ENCODE results near the gene SMIM28. TPM values are rescaled to one million over a fixed set of nuclear protein-coding genes. Genes with fewer than 3 reads are reported as not detected.

Gene SMIM28
- total and polyA plus RNA-seq, 2 donors (not counting 3 experiments of a cell fraction or from before 2014, with no cell fraction given) = not detected

DNA sequence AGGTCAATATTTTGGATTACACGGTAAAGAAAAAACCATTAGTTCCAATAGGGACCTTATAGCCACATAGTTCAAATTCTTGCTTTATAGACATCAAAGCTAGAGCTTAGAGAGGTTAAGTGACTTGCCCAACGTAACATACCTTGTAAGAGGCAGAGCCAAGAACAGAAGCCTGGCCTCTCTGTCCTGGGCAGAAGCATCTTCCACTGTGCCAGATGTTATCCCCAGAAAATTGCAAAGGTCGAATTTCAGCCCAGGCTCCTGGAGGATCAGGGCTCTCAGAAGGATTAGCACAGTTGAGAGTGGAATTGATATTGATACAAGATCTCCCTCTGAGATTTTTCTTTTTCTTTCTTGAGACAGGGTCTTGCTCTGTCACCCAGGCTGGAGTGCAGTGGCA is 6.1 kb downstream of the SMIM28 start:
- Histone ChIP-seq H3K9me3 (replicated peaks; ENCODE audit: control insufficient read depth, insufficient read depth, low read length) (no peaks in the 10 kb centered on the region), H3K36me3 (ENCODE audit: control insufficient read depth in 2 of 2, extremely low read depth in 1 of 2, insufficient read depth in 2 of 2, low read length in 2 of 2) (no peaks in the 10 kb centered on the region), H3K9me1 (replicated peaks; ENCODE audit: control insufficient read depth, extremely low read depth, insufficient read depth, low read length) (peaks cover 2% of the 10 kb centered on the region), H3K4me3 (replicated peaks in 1 of 3; ENCODE audit: insufficient read depth in 1 of 3, low read depth in 1 of 3, low read length in 3 of 3) (no peak overlapping the region), H3K9ac (replicated peaks; ENCODE audit: extremely low read depth, insufficient read depth, low read length) (no peak overlapping the region), H3K4me1 (ENCODE audit: control insufficient read depth, extremely low read depth, insufficient read depth, low read length) (no peaks in the 10 kb centered on the region), H3K79me2 (ENCODE audit: control insufficient read depth, insufficient read depth, low read length) (no peaks in the 10 kb centered on the region), H4K20me1 (replicated peaks; ENCODE audit: control insufficient read depth, extremely low read depth, insufficient read depth, low read length) (no peaks in the 10 kb centered on the region), H3K27ac (ENCODE audit: insufficient read depth, low read depth, low read length) (no peak overlapping the region), H3K4me2 (ENCODE audit: insufficient read depth, low read length) (no peak overlapping the region), H2AFZ (ENCODE audit: low read depth, low read length) (no peak overlapping the region), H3K27me3 (ENCODE audit: control insufficient read depth in 2 of 2, insufficient read depth in 2 of 2, low read length in 2 of 2) (no peaks in the 10 kb centered on the region)
- intact Hi-C loops (cut with micrococcal nuclease) (no loop called here), dilution Hi-C loops (cut with MboI; ENCODE audit: extremely low pct_ligation_motif_present, low sequenced_read_pairs) (no loop called here)
- DNase-seq (ENCODE audit: low read depth, low spot score) (no peak), FAIRE-seq (no peak)
- POLR2A ChIA-PET = no interaction called here
- TF ChIP-seq FOS (IDR thresholded peaks at IDR 0.05; ENCODE audit: borderline replicate concordance, insufficient read depth, low read length) (no peak), POLR2AphosphoS5 (IDR thresholded peaks at IDR 0.05; ENCODE audit: insufficient read depth, low read depth, low read length) (no peak), POLR2A (IDR thresholded peaks at IDR 0.05; ENCODE audit: low read depth, low read length) (no peak), GATA2 (IDR thresholded peaks at IDR 0.05; ENCODE audit: insufficient read depth, insufficient read length, low read depth, low read length) (no peak), MYC (IDR thresholded peaks at IDR 0.05; ENCODE audit: low read depth, low read length) (no peak), EZH2 (IDR thresholded peaks at IDR 0.05; ENCODE audit: borderline replicate concordance, low read depth, low read length, severe bottlenecking) (no peak), JUN (IDR thresholded peaks at IDR 0.05; ENCODE audit: borderline replicate concordance, insufficient read depth, insufficient read length, low read depth) (no peak)
- TF ChIP-seq, protein P1, sequence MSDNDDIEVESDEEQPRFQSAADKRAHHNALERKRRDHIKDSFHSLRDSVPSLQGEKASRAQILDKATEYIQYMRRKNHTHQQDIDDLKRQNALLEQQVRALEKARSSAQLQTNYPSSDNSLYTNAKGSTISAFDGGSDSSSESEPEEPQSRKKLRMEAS (IDR thresholded peaks at IDR 0.05; ENCODE audit: insufficient read depth, insufficient read length) = no peak
- TF ChIP-seq, protein P2, sequence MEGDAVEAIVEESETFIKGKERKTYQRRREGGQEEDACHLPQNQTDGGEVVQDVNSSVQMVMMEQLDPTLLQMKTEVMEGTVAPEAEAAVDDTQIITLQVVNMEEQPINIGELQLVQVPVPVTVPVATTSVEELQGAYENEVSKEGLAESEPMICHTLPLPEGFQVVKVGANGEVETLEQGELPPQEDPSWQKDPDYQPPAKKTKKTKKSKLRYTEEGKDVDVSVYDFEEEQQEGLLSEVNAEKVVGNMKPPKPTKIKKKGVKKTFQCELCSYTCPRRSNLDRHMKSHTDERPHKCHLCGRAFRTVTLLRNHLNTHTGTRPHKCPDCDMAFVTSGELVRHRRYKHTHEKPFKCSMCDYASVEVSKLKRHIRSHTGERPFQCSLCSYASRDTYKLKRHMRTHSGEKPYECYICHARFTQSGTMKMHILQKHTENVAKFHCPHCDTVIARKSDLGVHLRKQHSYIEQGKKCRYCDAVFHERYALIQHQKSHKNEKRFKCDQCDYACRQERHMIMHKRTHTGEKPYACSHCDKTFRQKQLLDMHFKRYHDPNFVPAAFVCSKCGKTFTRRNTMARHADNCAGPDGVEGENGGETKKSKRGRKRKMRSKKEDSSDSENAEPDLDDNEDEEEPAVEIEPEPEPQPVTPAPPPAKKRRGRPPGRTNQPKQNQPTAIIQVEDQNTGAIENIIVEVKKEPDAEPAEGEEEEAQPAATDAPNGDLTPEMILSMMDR (IDR thresholded peaks at IDR 0.05; ENCODE audit: extremely low read depth in 1 of 2, insufficient read depth in 1 of 2, low read depth in 1 of 2, low read length in 2 of 2) = no peak
- BruUV-seq (replicated peaks) = no TSS peak
- CTCF ChIA-PET = interaction anchor here (1.7 kb wide), 1 partner anchor 12 kb away, joined by 9 read pairs; no protein-coding TSS in a partner anchor
